ENCODE data around the gene ITIH1.
"Not testable (repeated sequence)": the region's sequence is repeated elsewhere in the genome, so short reads cannot be mapped to it uniquely, and the experiment has no call there.

Gene ITIH1

GRCh38 chr3:52774901-52775864 lies 2.2 kb upstream of the ITIH1 start:
- DNase-seq (ENCODE audit: low read depth), result peak; percentile 18
- H3K4me3 ChIP-seq (ENCODE audit: low read depth, low read length), result no peak overlapping the region
- no peak for TF ChIP-seq CTCF (conservative IDR thresholded peaks at IDR 0.05; ENCODE audit: low read depth, low read length)

GRCh38 chr3:52775877-52776276 lies 1.5 kb upstream of the ITIH1 start:
- H3K4me3 ChIP-seq (ENCODE audit: low read depth, low read length), result no peak overlapping the region
- no peak for DNase-seq (ENCODE audit: low read depth)
- TF ChIP-seq CTCF (conservative IDR thresholded peaks at IDR 0.05; ENCODE audit: low read depth, low read length), result no peak

GRCh38 chr3:52776486-52776885 lies 913 bp upstream of the ITIH1 start:
- not testable (repeated sequence) for H3K4me3 ChIP-seq (ENCODE audit: low read depth, low read length); DNase-seq (ENCODE audit: low read depth)

- DNase-seq (ENCODE audit: low read depth), result no peak
- H3K4me3 ChIP-seq (ENCODE audit: low read depth, low read length), result no peak overlapping the region
- no peak for TF ChIP-seq CTCF (conservative IDR thresholded peaks at IDR 0.05; ENCODE audit: low read depth, low read length)
These were observed 783 bp downstream of the ITIH1 start for GRCh38 chr3:52777959-52778805.

GRCh38 chr3:52779011-52779836 lies 1.8 kb downstream of the ITIH1 start:
- no peak for TF ChIP-seq CTCF (conservative IDR thresholded peaks at IDR 0.05; ENCODE audit: low read depth, low read length)
- DNase-seq (ENCODE audit: low read depth), result no peak
- no peak overlapping the region for H3K4me3 ChIP-seq (ENCODE audit: low read depth, low read length)

- DNase-seq (ENCODE audit: low read depth), result no peak
- no peak for TF ChIP-seq CTCF (conservative IDR thresholded peaks at IDR 0.05; ENCODE audit: low read depth, low read length)
- no peak overlapping the region for H3K4me3 ChIP-seq (ENCODE audit: low read depth, low read length)
These were observed 2.6 kb downstream of the ITIH1 start for GRCh38 chr3:52779837-52780585.

Data from choroid plexus epithelial cell (primary cell).